Stimulated activated CD4-positive, alpha-beta T cell treated with anti-CD3 and anti-CD28 coated beads, Interleukin-1b, Interleukin-23, amount 100 ng/mL, for 24 hours (primary cell): ENCODE measurements around the gene IMP3.

Source experiments
- DNase-seq, 4 experiments: peaks; one replicate each; pipeline ENCODE4 v3.0.0-alpha.2; 2020; ENCODE audit warnings: low read depth in 4 of 4, low spot score in 1 of 4

IMP3 gene

DNA sequence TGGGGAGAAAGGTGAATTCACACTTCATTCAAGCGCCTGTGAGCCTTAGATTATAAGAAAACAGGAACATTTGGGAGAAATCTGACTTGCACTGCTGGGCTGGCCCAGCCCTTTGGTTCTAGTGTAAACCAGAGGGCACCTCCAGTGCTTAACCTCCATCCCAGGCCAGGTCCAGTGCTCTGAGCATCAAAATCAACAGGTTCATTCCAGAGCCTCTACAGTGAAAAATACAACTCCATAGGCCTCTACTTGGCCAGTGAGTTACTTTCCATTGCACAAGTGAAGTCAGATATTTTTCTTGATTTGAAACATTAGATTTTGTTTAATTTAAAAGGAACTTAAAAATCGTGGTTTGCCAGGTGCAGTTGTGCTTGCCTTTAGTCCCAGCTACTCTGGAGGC lies 17.5 kb downstream of the IMP3 start:
- no peak for DNase-seq

DNA sequence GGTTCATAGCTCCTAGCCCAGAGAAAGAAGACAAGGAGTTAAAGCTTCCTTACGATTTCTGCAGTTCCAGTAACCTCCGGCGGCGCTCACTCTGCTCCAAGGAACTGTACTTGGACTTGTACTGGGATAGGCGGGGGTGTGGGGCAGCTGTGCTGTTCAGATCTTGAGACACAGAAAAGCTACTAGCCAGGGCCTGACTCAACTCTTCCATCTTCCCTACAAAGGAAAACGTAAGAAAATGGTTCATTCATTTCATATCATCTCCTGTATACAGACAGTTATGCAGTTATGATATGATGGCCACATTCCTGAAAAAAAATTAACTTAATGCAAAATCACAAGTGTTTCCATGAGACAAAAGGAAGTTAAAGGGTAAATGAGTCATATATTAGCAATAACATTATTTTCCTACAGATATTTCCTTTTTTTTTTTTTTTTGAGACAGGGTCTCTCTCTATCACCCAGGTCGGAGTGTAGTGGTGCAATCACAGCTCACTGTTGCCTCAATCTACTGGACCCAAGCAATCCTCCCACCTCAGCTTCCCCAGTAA lies 19.1 kb downstream of the IMP3 start:
- no peak for DNase-seq

DNA sequence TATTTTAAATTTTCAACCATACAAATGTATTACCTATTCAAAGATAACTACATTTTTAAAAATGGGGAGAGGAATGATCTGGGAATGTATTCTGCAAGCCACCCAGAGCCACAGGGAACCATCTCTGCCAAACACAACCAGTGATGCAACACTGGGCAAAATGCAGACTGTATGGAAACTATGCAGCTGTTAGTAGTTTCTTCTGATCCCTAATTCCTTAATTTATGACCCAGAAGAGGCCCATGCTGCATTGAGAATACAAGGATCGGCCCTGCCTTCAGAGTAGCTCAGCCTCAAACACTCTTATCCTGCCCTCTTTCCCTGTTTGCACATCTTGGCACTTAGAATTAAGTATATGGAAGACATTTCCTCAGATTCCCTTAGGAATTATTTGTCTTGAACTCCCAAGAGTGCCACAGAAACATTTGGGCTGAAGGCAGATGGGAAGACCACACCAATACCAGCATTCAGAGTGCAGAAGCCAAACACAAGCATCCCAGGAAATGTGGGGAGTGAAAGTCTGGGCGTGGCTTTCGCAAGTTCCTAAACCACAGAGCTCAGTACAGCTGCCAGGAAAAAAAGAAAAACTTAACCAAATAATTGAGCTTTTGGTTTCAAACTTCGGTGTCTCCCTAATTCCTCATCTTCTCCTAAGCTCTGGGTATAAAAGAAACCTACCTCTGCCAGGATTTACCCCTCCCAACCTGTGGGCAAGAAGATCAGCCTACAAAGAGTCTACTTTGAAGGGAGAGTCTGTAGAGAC lies 19.8 kb downstream of the IMP3 start:
- no peak for DNase-seq

DNA sequence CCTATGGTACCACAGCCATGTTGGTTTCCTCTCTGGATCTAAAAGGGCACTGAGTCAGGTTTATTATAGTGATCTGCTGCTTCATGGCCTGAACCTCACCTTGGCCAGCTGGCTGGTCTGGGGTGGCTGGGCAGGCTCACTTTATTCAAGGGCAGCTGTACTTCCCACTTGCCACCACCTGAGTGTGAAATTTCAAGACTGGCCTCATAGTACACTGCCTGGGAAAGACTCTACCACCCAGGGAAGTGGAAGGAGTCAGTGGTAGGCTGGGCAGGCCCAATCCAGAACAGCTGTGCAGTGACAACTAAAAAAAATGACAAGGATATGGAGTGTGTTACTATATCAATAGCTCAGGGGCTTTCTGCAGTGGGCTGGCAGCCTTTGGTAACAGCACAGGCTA lies 23.3 kb downstream of the IMP3 start:
- DNase-seq, result no peak

DNA sequence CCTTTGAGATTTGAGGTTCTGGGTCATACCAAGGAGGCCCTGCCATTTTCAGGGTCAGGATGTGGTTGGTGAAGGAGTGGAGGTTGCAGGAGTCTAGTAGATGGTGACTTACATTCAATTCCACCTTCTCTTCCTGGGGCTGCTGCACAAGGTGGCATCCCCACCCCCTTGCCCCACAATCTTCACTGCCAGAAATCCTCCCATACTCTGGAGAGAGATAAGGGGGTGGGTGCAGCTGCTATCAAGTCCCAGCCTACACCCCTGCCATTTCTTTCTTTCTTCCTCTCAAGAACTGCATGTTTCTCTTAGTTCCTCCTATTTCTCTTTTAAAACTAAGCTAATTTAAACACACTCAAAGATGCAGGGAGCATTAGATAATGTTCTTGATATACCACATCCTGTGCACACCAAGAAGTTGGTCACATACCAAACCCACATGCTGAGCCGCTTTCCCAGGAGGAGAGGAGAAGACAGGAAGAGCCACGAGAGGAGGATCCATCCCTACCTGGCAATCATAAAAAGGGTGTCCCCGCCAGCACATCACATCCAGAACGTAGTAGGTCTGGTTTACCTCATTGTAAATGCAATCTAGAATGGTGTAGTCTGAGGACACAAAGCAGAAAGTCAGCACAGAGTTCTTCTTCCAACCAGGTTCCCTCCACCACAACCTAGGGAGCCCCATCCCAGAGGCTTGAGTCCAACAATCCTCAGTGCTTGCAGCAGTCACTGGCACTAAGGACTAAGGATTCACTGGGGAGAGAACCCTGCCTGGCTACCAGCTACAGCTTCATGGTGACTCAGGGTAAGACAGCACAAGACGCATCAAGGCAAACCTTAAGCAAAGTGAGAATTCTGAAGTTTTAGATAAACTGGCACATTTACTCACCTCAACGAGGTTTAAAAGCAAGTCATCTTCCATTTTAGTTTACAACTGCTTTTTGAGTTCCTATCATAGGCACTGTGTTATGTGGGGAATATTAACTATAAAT lies 33.0 kb downstream of the IMP3 start:
- no peak for DNase-seq

DNA sequence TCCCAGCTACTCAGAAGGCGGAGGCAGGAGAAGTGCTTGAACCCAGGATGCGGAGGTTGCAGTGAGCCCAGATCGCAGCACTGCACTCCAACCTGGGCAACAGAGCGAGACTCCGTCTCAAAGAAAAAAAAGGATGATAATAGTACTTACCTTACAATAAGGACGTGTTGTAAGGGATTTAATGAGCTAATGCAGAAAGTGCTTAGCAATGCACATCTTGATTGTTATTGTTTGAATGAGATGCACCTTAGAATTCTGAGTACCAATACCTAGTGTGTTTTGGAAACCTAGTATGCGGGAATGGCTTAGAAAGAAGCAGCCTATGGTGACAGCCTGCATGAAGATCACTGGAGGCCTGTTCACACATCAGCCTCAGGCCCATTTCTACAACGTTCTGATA lies 34.0 kb downstream of the IMP3 start:
- DNase-seq, result no peak

DNA sequence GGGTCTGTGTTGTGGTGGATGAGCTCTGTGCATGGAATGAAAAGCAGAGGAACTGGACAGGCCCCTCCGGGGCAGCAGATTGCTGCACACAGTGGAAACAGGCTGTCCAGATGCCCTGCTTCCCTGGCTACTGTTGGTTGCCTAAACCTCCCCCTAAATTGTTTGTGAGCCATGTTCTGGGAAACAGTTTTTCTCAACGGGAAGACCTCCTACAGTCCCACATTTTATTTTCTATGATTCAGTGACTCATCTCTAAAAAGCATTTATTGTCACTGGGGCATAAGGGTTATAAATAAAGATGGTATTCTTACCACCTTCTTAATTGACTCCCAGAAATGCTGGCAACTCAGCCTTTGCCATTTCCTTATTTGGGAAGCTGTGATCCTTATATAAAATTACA lies 40.6 kb downstream of the IMP3 start:
- no peak for DNase-seq

DNA sequence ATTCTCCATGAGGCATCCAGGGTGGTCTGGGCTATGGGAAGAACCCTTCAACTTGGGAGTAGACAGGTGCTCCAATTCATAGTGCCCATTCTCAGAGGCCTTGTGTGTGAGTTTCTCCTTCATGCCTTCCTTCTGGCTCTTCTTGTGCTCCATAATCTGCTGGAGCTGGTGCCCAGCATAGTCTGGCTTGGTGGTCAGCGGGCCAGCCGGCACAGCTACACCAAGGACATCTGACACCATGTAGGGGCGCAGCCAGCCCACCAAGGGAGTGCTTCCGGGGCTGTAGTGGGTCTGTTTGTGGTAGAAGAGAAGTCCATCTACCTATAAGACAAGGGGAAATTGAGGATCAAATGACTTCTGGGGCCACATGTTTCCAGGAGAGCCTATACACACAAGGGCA lies 41.7 kb downstream of the IMP3 start:
- DNase-seq, result no peak

DNA sequence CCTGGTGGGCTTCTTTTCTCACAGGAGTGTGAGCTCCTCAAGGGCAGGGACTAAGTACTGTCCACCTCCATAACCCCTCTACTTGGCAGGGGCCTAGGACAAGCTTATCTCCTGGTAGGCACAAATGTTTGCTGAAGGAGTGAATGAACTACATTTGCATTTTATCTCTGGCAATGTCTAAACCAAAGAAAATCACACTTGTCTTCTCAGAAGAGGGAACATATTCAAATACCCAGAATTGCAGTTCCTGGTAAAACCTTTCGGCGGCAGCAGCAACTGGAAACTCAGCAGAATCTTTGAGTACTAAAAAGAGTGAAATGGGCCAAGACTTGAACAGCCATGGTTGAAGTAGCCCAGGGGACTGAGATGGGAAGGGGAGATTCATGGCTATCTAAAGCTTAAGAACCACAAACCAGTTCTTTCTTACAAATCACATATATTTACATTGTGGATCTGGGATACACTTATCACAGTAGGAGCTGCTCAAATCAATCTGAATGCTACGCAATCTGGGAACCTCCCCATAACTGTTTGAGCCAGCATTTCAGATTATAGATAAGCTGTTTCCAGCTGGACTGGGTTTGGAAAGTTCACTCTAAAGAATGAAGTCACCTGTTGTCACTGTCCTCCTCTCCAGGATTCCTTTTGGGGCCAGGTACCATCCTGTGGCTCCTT lies 42.2 kb downstream of the IMP3 start:
- DNase-seq, result no peak

DNA sequence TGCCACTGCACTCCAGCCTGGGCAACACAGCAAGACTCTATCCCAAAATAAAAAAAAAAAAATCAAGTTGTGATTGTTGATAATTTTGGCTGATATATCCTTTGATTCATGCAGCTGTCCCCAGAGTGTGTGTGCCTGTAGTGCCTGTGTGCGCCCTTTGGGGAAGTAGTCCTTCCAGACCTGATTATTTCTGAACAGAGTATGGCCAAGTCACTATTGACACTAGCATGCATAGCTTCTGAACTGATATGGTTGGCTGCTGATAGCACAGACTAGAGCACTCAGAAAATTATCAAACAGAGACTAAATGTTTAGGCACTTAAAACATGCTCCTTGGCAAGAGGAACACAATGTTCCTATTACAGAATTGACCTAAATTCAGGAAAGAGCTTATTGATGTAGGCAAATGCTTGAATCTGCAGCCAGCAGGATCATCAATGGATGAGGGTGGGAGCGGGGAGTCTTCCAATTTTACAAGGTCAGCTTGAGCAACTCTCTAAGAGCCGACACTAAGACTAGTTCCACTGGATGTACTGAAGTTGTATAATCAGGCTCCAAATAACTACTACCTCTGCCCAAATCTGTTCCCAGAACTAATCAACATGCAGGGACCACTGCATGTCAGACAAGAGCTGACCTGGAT lies 43.2 kb downstream of the IMP3 start:
- no peak for DNase-seq

DNA sequence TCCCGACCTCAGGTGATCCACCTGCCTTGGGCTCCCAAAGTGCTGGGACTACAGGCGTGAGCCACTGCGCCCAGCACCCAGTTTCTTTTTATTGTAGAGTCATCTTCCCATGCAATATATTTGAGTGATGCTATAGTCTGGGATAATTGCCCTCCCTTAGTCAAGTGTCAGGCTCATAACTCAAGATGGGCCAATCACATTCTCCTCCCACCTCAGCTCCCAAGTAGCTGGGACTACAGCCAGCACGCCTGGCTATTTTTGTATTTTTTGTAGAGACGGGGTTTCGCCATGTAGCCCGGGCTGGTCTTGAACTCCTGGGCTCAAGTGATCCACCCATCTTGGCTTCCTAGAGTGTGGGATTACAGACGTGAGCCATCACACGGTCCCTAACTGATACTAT lies 45.7 kb downstream of the IMP3 start:
- DNase-seq, result no peak

DNA sequence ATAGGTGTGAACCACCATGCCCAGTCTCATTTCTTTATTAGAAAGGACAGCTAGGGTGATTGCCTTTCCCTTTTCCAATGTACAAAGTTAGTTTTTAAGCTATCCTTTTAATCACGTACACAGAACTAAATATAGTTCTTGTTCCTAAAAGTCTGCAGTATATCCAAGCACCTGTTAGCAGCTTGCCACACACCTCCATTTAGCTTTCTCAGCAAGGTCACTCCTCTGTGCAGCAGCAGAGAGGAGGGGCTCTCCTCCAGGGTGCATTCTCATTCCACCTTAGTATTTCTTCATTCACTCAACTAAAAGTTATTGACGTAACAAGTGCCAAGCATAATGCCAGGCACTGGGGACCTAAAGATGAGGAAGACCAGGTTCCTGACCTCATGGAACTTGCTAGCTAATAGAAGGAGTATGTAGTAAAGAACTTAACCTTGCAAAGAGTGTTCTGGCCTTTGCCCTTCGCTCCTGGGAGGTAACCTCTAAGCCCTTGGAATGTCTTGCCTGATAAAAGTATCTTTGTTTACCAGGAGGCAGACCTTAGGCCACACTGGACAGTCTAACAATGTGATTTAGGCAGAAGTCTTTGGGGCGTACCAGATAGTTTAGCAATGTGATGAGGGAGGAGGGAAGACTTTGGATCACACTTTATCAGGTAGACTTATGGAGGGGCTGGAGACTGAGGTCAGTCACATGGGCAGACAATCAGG lies 48.2 kb downstream of the IMP3 start:
- no peak for DNase-seq

DNA sequence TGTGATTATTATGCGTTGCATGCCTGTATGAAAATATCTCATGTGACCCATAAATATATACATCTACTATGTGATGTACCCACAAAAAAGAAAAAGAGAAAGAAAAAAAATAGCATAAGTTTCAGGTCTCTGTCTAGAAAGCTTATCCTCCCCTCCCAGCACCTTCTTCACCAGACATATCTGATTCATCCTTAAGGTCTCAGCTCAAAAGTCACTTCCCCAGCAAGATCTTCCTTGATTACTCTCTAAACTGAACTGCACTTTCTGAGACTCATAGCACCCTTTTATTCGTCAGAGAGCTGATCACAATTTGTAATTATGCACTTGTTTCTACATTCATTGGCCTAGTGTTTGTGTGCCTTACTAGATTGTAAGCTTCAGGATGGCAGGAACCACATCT lies 49.8 kb downstream of the IMP3 start:
- no peak for DNase-seq
